K562 (cell line): Measurements from ENCODE around the gene AASDH. TPM values are rescaled to one million over a fixed set of nuclear protein-coding genes. Genes with fewer than 3 reads are reported as not detected.

ENCODE experiments used
- CBFA2T3 ChIP-seq: fragments of 450-650 bp; IDR thresholded peaks from 2 replicates; pipeline ENCODE4 v1.6.1; 2017
- FOXK1 ChIP-seq: sonication (generic); formaldehyde crosslinking; IDR thresholded peaks from 2 replicates; pipeline ENCODE4 v1.8.0; 2022; ENCODE audit warnings: missing genetic modification reagents, mild to moderate bottlenecking, borderline replicate concordance
- GTF2F1 ChIP-seq: IDR thresholded peaks from 2 replicates; pipeline ENCODE4 v1.6.1; 2011; ENCODE audit warnings: low read depth, low read length, improper control_type of control experiment
- KLF1 ChIP-seq: fragments of 450-650 bp; IDR thresholded peaks from 2 replicates; pipeline ENCODE4 v1.6.1; 2016; ENCODE audit warnings: missing genetic modification characterization, missing compliant biosample characterization
- KLF6 ChIP-seq: fragments of 250-450 bp; sonication (Bioruptor Pico); IDR thresholded peaks from 2 replicates; pipeline ENCODE4 v1.4.0; 2020; ENCODE audit warnings: mild to moderate bottlenecking, moderate library complexity, borderline replicate concordance
- SNRNP70 ChIP-seq: fragments of 200-400 bp; formaldehyde crosslinking; optimal IDR thresholded peaks from 2 replicates; pipeline ENCODE3; 2017; ENCODE audit warnings: low read depth, low read length
- ZNF121 ChIP-seq: sonication (generic); formaldehyde crosslinking; conservative IDR thresholded peaks from 2 replicates; pipeline ENCODE4 v1.8.0; 2022; ENCODE audit warnings: missing genetic modification reagents
- ZNF212 ChIP-seq: fragments of 450-650 bp; formaldehyde crosslinking; IDR thresholded peaks from 2 replicates; pipeline ENCODE4 v1.4.0; 2020; ENCODE audit warnings: mild to moderate bottlenecking
- ZNF316 ChIP-seq: fragments of 450-650 bp; IDR thresholded peaks from 2 replicates; pipeline ENCODE4 v1.6.1; 2016
- polyA plus RNA-seq, 8 experiments: library from polyadenylated mRNA; depleted of rRNA in 4 of 8; stranded (reverse) in 5 of 8; unstranded in 3 of 8; fragments of >200 nt; fragmentation: Nextera tagmentation in 2 of 8; fragmentation: Illumina TruSeq in 1 of 8; extraction: Ambion mirVana in 2 of 8; extraction: Trizol in 1 of 8; gene quantifications; 2 replicates each; pipeline versions ENCODE4 v1.2.1 to v1.2.3, GENCODE V29; 2011 to 2014; ENCODE audit warnings: inconsistent platforms in 1 of 8, missing spikeins in 1 of 8
- total RNA-seq, 7 experiments: library from RNA; depleted of rRNA in 6 of 7; stranded (reverse); fragments of >200 nt in 6 of 7; fragmentation: Illumina TruSeq in 2 of 7; extraction: Trizol in 2 of 7; gene quantifications; 2 replicates each; pipeline versions ENCODE4 v1.2.1 to v1.2.3, GENCODE V29; 2011 to 2021; ENCODE audit warnings: low replicate concordance in 1 of 7
- TF ChIP-seq, protein P1 (sequence below): fragments of 450-650 bp; IDR thresholded peaks from 2 replicates; pipeline ENCODE4 v1.6.1; 2016; ENCODE audit warnings: mild to moderate bottlenecking, moderate library complexity
- TF ChIP-seq, protein P2 (sequence below): sonication (generic); formaldehyde crosslinking; IDR thresholded peaks from 2 replicates; pipeline ENCODE4 v1.8.1; 2023; ENCODE audit warnings: mild to moderate bottlenecking, missing genetic modification reagents
- TF ChIP-seq, protein P3 (sequence below): fragments of 250-450 bp; sonication (Bioruptor Pico); IDR thresholded peaks from 2 replicates; pipeline ENCODE4 v1.8.0; 2022; ENCODE audit warnings: inconsistent platforms

The AASDH gene
- total and polyA plus RNA-seq, 9 of the 15 experiments (the other 6 are each of a cell fraction or from before 2014, with no cell fraction given): 8.6 to 29.7 (median 13.7) TPM

DNA sequence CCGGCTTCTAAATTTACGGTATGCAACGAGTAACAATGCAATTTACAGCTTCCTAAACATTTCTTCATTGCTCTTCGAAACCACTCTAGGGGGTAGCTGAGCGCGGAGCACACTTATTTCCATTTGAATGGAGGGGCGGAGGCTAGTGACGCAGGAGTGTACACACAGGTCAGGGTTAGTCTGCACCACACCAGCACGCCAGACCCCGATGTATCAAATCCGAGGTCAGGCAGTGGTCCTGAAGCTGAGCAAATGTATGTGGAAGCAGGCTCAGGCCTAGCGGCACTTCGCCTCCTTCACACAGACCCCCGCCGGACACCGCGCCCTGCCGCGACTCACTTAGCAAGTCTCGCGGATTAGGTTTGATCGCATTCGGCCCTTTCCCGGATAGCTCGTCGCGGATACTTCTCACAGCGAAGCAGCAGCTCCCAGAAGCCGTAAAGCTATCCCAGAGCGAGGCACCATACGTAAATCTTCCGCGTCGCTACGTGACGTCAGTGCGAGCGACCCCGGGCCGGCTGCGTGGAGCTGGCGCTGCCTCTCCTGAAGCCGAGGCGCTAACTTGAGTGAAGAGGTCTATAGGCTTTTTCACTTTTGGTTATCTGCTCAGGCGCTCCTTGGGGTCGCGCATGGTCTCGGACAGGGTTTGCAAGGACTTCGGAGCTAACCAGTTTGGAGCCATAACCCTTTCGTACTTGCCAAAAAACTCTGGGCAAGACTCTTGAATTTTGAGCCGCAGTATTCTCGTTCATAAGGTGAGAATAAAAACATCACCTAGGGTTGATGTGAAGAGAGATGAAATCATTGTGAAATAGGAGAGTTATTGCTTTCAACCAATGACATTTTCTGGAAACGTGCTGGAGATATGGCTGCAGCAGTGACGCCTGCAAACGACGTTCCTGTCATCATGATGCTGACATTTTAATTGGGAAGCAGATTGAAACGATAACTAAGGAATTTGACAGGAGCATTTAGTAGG is at the start of gene AASDH (continued):
- TF ChIP-seq, protein P1, sequence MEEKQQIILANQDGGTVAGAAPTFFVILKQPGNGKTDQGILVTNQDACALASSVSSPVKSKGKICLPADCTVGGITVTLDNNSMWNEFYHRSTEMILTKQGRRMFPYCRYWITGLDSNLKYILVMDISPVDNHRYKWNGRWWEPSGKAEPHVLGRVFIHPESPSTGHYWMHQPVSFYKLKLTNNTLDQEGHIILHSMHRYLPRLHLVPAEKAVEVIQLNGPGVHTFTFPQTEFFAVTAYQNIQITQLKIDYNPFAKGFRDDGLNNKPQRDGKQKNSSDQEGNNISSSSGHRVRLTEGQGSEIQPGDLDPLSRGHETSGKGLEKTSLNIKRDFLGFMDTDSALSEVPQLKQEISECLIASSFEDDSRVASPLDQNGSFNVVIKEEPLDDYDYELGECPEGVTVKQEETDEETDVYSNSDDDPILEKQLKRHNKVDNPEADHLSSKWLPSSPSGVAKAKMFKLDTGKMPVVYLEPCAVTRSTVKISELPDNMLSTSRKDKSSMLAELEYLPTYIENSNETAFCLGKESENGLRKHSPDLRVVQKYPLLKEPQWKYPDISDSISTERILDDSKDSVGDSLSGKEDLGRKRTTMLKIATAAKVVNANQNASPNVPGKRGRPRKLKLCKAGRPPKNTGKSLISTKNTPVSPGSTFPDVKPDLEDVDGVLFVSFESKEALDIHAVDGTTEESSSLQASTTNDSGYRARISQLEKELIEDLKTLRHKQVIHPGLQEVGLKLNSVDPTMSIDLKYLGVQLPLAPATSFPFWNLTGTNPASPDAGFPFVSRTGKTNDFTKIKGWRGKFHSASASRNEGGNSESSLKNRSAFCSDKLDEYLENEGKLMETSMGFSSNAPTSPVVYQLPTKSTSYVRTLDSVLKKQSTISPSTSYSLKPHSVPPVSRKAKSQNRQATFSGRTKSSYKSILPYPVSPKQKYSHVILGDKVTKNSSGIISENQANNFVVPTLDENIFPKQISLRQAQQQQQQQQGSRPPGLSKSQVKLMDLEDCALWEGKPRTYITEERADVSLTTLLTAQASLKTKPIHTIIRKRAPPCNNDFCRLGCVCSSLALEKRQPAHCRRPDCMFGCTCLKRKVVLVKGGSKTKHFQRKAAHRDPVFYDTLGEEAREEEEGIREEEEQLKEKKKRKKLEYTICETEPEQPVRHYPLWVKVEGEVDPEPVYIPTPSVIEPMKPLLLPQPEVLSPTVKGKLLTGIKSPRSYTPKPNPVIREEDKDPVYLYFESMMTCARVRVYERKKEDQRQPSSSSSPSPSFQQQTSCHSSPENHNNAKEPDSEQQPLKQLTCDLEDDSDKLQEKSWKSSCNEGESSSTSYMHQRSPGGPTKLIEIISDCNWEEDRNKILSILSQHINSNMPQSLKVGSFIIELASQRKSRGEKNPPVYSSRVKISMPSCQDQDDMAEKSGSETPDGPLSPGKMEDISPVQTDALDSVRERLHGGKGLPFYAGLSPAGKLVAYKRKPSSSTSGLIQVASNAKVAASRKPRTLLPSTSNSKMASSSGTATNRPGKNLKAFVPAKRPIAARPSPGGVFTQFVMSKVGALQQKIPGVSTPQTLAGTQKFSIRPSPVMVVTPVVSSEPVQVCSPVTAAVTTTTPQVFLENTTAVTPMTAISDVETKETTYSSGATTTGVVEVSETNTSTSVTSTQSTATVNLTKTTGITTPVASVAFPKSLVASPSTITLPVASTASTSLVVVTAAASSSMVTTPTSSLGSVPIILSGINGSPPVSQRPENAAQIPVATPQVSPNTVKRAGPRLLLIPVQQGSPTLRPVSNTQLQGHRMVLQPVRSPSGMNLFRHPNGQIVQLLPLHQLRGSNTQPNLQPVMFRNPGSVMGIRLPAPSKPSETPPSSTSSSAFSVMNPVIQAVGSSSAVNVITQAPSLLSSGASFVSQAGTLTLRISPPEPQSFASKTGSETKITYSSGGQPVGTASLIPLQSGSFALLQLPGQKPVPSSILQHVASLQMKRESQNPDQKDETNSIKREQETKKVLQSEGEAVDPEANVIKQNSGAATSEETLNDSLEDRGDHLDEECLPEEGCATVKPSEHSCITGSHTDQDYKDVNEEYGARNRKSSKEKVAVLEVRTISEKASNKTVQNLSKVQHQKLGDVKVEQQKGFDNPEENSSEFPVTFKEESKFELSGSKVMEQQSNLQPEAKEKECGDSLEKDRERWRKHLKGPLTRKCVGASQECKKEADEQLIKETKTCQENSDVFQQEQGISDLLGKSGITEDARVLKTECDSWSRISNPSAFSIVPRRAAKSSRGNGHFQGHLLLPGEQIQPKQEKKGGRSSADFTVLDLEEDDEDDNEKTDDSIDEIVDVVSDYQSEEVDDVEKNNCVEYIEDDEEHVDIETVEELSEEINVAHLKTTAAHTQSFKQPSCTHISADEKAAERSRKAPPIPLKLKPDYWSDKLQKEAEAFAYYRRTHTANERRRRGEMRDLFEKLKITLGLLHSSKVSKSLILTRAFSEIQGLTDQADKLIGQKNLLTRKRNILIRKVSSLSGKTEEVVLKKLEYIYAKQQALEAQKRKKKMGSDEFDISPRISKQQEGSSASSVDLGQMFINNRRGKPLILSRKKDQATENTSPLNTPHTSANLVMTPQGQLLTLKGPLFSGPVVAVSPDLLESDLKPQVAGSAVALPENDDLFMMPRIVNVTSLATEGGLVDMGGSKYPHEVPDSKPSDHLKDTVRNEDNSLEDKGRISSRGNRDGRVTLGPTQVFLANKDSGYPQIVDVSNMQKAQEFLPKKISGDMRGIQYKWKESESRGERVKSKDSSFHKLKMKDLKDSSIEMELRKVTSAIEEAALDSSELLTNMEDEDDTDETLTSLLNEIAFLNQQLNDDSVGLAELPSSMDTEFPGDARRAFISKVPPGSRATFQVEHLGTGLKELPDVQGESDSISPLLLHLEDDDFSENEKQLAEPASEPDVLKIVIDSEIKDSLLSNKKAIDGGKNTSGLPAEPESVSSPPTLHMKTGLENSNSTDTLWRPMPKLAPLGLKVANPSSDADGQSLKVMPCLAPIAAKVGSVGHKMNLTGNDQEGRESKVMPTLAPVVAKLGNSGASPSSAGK: peak; percentile 64
- TF ChIP-seq, protein P2, sequence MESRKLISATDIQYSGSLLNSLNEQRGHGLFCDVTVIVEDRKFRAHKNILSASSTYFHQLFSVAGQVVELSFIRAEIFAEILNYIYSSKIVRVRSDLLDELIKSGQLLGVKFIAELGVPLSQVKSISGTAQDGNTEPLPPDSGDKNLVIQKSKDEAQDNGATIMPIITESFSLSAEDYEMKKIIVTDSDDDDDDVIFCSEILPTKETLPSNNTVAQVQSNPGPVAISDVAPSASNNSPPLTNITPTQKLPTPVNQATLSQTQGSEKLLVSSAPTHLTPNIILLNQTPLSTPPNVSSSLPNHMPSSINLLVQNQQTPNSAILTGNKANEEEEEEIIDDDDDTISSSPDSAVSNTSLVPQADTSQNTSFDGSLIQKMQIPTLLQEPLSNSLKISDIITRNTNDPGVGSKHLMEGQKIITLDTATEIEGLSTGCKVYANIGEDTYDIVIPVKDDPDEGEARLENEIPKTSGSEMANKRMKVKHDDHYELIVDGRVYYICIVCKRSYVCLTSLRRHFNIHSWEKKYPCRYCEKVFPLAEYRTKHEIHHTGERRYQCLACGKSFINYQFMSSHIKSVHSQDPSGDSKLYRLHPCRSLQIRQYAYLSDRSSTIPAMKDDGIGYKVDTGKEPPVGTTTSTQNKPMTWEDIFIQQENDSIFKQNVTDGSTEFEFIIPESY: 0 out of 2 replicates have a peak, but pooled peaks have one; percentile 51
- TF ChIP-seq KLF6 (CRISPR knock-in tag) (0 out of 2 replicates have a peak, but pooled peaks have one; percentile 22), SNRNP70 (no peak), FOXK1 (CRISPR knock-in tag) (peak; percentile 82; the same call in 1 of the 2 replicates), ZNF121 (CRISPR knock-in tag) (no peak), CBFA2T3 (no peak), KLF1 (tag) (no peak), ZNF316 (no peak), ZNF212 (CRISPR knock-in tag) (0 out of 2 replicates have a peak, but pooled peaks have one; percentile 26), GTF2F1 (no peak)
- TF ChIP-seq, protein P3, sequence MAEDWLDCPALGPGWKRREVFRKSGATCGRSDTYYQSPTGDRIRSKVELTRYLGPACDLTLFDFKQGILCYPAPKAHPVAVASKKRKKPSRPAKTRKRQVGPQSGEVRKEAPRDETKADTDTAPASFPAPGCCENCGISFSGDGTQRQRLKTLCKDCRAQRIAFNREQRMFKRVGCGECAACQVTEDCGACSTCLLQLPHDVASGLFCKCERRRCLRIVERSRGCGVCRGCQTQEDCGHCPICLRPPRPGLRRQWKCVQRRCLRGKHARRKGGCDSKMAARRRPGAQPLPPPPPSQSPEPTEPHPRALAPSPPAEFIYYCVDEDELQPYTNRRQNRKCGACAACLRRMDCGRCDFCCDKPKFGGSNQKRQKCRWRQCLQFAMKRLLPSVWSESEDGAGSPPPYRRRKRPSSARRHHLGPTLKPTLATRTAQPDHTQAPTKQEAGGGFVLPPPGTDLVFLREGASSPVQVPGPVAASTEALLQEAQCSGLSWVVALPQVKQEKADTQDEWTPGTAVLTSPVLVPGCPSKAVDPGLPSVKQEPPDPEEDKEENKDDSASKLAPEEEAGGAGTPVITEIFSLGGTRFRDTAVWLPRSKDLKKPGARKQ: no peak
